HG03575 (cell line): ENCODE measurements around the gene CAPS.

Experiments
- ATAC-seq: cut with Tn5 transposase; IDR thresholded peaks from one replicate; pipeline ENCODE4 v1.9.1; 2021; ENCODE audit not compliant: unreplicated experiment, insufficient number of reproducible peaks, low FRiP score; ENCODE audit errors: extremely low read depth

Gene CAPS

DNA sequence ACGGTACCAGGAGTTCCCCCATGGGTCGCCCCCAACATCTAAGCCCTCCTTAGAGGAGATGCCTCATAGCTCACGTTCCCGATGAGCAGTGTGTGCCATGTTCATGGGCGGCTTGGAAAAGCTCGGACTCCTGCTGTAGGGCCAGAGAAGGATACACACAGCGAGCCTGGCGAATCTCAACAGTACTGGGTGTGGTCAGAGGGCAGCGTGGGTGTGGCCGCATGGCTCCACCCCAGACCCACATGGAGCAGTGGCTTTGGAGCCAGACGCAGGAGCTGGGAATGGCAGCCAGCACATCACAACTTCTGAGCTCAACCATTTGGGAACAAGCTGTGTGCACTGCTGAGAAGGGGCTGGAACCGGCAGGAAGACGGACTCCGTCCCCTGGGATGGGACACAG lies 15.6 kb downstream of the CAPS start:
- no peak for ATAC-seq

DNA sequence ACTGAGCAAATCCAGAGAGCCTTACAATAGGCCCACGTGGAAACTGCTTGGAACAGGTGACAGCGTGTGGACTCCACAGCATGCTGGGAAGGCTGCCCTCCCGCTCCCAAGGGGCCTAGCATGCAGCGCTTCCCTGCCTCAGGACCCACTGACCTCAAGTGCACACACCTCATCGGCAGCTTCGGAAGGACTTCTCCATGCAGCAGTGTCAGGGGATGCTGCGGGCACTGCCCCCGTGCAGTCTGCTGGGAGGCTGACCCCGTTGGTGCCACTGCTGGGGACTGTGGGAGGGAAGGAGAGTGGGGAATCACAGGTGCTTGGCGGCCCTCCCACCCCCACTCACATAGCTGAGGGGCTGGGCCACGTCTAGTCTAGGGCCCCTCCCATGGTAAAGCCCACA lies 17.2 kb downstream of the CAPS start:
- ATAC-seq: no peak

GRCh38 chr19:5932146-5932545 lies 18.1 kb downstream of the CAPS start:
- ATAC-seq: no peak

DNA sequence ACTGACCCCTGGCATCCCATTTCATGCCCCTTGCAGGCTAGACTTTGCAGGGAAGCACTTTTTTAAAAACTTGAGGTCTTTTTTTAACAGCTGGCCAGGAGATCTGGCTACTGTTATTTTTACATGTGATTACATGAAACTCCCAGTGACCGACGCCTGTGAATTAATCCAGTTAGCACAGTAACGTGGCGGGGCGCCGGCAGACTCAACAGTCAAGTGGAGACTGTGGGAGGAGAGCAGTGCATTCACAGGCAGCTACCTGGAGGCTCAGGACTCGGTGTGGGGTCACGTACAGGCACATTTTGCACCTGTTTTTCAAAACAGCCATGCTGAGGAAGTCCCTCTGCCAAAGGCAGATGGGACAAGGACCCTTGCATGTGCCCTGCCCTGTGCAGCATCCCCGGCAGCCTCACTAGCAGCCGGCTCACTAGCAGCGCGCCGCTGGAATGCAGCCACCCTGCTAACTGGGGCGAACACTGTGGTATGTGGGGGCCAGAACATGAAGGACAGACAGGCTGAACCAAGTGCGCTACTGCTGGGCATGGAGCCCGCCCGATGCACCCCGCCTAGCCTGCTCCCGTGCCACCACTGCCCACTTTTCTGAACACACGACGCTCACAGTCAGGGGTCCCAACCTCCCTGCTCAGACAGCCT lies 18.7 kb downstream of the CAPS start:
- ATAC-seq: no peak

- no peak for ATAC-seq
Measured at GRCh38 chr19:5933391-5934068, 19.5 kb downstream of the CAPS start.

DNA sequence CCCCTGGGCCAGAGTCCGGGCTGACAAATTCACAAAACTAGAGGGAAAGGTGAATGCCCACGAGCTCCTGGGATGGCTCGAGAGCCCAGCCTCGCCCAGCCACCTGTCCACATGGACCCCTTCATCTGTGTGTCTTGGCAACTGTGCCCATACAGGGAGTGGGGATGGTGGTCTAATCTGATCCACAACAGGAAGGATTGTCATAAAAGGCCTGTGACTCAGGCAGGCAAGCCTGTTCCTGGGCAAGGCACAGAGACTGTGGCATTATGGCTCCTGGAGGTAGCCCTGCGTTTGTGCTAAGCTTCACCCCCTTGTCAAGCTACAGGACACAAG lies 20.0 kb downstream of the CAPS start:
- no peak for ATAC-seq

DNA sequence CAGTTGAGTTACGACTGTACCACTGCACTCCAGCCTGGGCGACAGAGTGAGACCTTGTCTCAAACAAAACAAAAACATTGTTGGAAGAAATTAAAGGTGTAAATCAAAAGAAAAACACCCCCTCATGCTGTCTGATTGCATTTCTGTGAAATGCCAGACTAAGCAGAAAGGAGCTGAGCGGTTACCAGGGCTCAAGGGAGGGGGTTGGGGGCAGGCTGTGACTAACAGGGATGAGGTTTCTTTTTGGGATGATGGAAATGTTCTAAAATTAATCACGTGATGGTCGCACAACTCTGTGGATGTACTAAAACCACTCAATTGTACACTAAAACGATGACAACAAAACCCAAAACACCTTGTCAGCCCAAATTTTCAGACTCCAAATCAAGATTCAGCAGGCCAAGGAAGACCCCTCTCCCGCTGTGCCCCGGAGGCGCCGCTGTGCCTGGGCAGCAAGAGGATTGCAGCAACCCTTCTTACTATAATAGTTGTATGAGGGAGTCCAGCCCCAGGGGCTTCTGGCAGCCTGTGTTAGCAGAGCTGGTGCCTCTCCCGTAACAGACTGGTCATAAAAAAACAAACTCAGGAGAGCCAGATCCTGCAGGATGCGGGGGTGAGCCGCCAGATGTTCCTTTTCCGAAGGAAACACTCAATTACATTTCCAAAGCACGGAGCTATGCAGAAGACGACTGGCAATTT lies 20.9 kb downstream of the CAPS start:
- ATAC-seq: no peak

DNA sequence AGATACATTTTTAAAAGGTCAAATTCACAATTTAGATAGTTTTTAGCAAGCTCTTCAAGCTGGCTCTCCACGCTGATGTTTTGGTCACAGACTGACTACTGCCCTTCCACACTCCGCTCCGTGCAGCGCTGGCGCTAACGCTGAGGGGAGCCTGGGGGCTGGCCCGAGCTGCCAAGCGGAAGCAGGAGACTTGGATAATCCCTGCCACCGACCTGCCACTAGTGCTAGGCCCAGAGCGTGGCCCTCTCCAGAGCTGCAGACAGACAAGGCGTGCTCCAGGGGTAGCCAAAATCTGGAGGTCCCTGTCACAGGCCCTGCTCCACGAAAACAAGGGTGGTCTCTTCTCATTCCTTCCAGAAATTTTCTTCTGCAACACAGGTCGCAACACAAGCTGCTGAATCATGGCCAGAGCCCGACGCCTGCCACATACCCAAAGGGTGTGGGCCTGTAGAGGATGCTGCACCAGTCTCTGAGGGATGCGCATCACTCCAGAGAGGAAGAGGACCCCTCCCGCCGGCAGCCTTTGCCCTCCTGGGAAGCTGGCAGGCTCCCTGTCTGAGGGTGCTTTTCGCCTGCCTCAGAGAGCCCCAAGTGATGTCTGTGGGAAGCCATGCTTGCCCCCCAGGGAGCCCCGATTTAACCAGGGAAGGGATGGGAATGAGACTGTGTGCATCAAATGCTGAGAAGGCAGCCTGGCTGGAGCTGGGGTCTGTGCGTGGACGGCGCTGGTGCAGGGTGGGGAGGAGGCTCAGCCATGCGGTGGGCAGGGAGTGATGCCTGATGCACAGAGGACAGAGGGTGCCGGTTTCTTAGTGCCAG lies 21.6 kb downstream of the CAPS start:
- ATAC-seq: no peak

GRCh38 chr19:5936292-5936592 lies 22.2 kb downstream of the CAPS start:
- no peak for ATAC-seq

DNA sequence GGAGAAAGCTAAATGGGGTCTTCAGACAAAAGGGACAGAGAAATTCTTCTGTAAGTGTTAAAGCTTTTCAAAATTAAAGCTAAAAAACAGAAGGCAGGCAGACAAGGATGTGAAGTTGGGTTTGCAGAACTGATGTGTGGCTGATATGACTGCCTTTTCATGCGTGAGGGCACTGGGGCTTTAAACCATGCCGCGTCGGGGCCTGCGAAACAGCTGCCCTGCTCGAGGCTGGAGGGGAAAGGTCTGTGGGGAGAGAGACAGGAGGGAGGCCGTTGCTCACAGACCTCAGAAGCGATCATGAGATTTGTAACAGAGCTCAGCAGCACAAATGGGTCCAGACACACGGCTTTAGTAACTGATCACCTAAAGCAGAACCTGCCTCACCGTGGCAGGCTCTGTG lies 23.5 kb downstream of the CAPS start:
- no peak for ATAC-seq

GRCh38 chr19:5940260-5941208 lies 26.5 kb downstream of the CAPS start:
- no peak for ATAC-seq

- ATAC-seq: no peak
Measured at GRCh38 chr19:5941673-5942072, 27.6 kb downstream of the CAPS start.

DNA sequence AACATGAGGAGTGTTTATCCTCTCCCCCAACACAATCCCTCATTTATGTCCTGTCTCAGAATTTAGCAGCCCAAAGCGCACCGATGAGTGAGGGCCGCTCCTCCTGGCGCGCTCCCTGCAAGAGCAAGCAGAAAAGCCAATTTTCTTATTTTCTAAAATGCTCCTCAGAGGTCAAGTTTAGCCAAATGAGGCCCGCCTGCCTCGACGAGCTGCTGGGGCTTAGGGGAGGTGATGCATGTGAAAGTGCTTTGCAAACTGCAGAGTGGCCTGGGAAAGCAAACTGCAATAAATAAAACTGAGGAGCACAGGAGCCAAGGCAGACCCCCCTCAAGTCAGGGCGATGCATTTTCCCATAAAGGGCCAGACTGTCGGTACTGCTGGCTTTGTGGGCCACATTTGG lies 29.0 kb downstream of the CAPS start:
- no peak for ATAC-seq

- no peak for ATAC-seq
Measured at GRCh38 chr19:5943623-5944022, 29.6 kb downstream of the CAPS start.

DNA sequence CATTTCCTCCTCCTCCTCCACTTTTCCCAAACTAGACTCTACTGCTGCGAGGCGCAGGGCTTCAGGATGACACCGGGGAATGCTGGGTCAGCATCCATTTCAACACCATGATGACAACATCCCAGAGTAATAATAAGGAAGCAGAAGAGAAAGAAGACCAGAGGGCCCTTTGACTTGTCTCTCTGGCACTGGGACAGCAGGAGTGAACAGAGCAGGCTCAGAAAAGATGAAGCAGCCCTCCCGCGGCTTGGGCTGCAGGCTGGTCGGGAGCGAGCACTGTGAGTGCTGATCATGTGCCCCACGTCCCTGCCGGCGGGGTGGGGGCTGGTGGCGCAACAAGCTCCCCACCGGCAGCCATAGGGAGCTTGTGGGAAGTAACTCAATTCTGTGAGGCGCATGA lies 33.4 kb downstream of the CAPS start:
- no peak for ATAC-seq

DNA sequence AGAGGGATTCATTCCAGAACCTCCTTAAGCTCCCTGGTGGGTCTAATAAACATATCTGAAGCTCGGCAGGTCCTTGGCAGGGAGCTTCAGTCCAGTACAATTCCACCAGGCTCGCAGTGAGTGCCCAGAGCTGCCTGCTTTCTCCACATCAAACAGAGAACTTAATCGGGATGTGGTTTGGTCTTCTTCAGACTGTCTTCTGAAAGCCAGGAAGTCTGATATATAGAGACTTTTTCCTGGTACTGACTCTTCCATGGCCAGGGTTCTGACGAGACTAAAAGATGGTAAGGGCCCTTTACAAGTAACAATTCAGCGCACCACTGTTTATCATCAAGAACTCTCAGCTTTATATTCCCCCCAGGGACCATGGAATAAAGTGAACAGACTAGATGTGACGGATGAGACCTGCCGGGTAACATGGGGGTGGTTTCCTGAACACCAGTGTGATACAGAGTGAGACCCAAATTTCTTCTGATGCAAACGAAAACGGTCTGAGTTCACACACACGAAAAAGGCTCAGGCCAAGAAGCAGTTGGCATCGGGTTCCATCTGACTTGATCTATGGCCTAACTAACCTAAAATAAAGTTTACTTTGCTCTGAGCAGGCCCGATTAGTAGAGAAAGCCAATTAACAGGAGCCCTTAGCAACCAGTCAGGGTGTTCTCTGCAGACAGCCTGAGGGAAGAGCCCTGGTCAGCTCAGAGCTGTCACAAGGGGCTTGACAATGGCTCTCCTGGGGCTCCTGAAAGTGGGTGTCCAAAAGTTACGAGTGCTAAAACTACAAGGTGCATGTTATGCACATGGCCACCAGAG lies 34.9 kb downstream of the CAPS start:
- ATAC-seq: no peak

DNA sequence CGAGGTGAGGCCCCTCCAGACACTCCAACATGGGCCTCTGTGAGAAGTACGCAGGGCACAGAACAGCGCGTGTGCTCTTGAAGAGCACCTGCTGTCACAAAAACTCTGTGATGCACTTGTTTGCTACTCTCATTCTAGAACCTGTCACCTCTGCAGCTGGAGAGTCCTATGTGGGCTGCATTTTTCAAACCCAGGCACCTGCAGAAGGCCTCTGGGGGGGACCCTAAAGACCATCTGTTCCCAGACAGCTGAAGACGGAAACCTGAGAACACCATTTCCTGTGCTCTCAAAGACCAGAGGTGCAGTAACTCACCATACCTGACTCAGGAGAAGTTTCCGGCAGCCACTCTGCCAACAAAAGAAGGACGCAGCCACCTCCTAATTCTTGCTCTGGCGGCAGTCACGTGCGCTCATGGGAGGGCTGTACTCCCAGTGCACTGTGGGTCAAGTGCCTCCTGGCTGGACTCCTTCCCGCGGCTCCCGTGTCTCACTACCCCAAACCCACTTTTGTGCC lies 35.8 kb downstream of the CAPS start:
- ATAC-seq: no peak

GRCh38 chr19:5950741-5951140 lies 36.7 kb downstream of the CAPS start:
- ATAC-seq: no peak
